Stimulated activated memory B cell treated with anti-CD40 and anti-IgM and Interleukin-4, amounts not matched to agents 10 μg/mL and 1 μg/mL and 100 μg/mL, for 72 hours (primary cell): ENCODE results near the gene GPR183.
A peak's percentile ranks its signal among the peaks of the same experiment; 100 is the strongest.

Experiments used
- ATAC-seq: fragments of 150-1000 bp; cut with Tn5 transposase; 2 replicates; pipeline ENCODE4 v1.10.0; 2021
- H3K27ac Mint-ChIP-seq: one replicate; pipeline ENCODE4 v1.8.0; 2022; ENCODE audit warnings: mild to moderate bottlenecking, mixed read lengths
- H3K27me3 Mint-ChIP-seq: one replicate; pipeline ENCODE4 v1.8.0; 2022; ENCODE audit warnings: mixed read lengths
- H3K36me3 Mint-ChIP-seq: one replicate; pipeline ENCODE4 v1.8.0; 2022; ENCODE audit warnings: mixed read lengths
- H3K4me1 Mint-ChIP-seq: one replicate; pipeline ENCODE4 v1.8.0; 2022; ENCODE audit warnings: mixed read lengths
- H3K4me3 Mint-ChIP-seq: one replicate; pipeline ENCODE4 v1.8.0; 2022; ENCODE audit warnings: mild to moderate bottlenecking, moderate library complexity, mixed read lengths
- H3K9me3 Mint-ChIP-seq: one replicate; pipeline ENCODE4 v1.8.0; 2022; ENCODE audit warnings: mixed read lengths

GPR183 gene

GRCh38 chr13:99345345-99345744, 38.1 kb upstream of the GPR183 start:
- Mint-ChIP-seq H3K4me3 (no peak overlapping the region), H3K9me3 (no peaks in the 10 kb centered on the region), H3K27me3 (no peaks in the 10 kb centered on the region), H3K4me1 (peaks cover 57% of the 10 kb centered on the region), H3K27ac (peak overlapping the region; percentile 11), H3K36me3 (peaks cover 71% of the 10 kb centered on the region)
- ATAC-seq: no peak

- no peaks in the 10 kb centered on the region for H3K9me3 Mint-ChIP-seq
- H3K36me3 Mint-ChIP-seq: peaks cover 72% of the 10 kb centered on the region
- H3K4me3 Mint-ChIP-seq: no peak overlapping the region
- no peaks in the 10 kb centered on the region for H3K27me3 Mint-ChIP-seq
- peaks cover 56% of the 10 kb centered on the region for H3K4me1 Mint-ChIP-seq
- H3K27ac Mint-ChIP-seq: peak overlapping the region; percentile 11
- ATAC-seq: no peak
These were observed 37.5 kb upstream of the GPR183 start for GRCh38 chr13:99344610-99345208.

GRCh38 chr13:99342723-99343315, 35.6 kb upstream of the GPR183 start:
- H3K27me3 Mint-ChIP-seq: no peaks in the 10 kb centered on the region
- H3K27ac Mint-ChIP-seq: no peak overlapping the region
- no peak for ATAC-seq
- H3K4me3 Mint-ChIP-seq: no peak overlapping the region
- peaks cover 55% of the 10 kb centered on the region for H3K36me3 Mint-ChIP-seq
- peaks cover 44% of the 10 kb centered on the region for H3K4me1 Mint-ChIP-seq
- no peaks in the 10 kb centered on the region for H3K9me3 Mint-ChIP-seq

- peaks cover 56% of the 10 kb centered on the region for H3K36me3 Mint-ChIP-seq
These were observed 34.9 kb upstream of the GPR183 start for GRCh38 chr13:99341969-99342722.

GRCh38 chr13:99340638-99341037, 33.4 kb upstream of the GPR183 start:
- no peak for ATAC-seq
- no peak overlapping the region for H3K4me3 Mint-ChIP-seq
- no peaks in the 10 kb centered on the region for H3K27me3 Mint-ChIP-seq
- peaks cover 57% of the 10 kb centered on the region for H3K36me3 Mint-ChIP-seq
- peaks cover 44% of the 10 kb centered on the region for H3K4me1 Mint-ChIP-seq
- no peaks in the 10 kb centered on the region for H3K9me3 Mint-ChIP-seq
- no peak overlapping the region for H3K27ac Mint-ChIP-seq

More at GRCh38 chr13:99341969-99342722, 34.9 kb upstream of the GPR183 start:
- Mint-ChIP-seq H3K9me3 (no peaks in the 10 kb centered on the region), H3K4me1 (peaks cover 44% of the 10 kb centered on the region), H3K27ac (peak overlapping the region; percentile 1), H3K4me3 (no peak overlapping the region), H3K27me3 (no peaks in the 10 kb centered on the region)
- no peak for ATAC-seq

- H3K27me3 Mint-ChIP-seq: no peaks in the 10 kb centered on the region
- peaks cover 48% of the 10 kb centered on the region for H3K4me1 Mint-ChIP-seq
- no peak overlapping the region for H3K27ac Mint-ChIP-seq
- no peak overlapping the region for H3K4me3 Mint-ChIP-seq
- no peak for ATAC-seq
- H3K36me3 Mint-ChIP-seq: peaks cover 54% of the 10 kb centered on the region
- H3K9me3 Mint-ChIP-seq: no peaks in the 10 kb centered on the region
These were observed 32.7 kb upstream of the GPR183 start for GRCh38 chr13:99339736-99340397.

- Mint-ChIP-seq H3K4me1 (peaks cover 52% of the 10 kb centered on the region), H3K27me3 (no peaks in the 10 kb centered on the region), H3K4me3 (no peak overlapping the region), H3K9me3 (no peaks in the 10 kb centered on the region), H3K36me3 (peaks cover 50% of the 10 kb centered on the region), H3K27ac (peak overlapping the region; percentile 2)
- no peak for ATAC-seq
These were observed 32.1 kb upstream of the GPR183 start for GRCh38 chr13:99339230-99339721.

GRCh38 chr13:99335603-99336002, 28.4 kb upstream of the GPR183 start:
- Mint-ChIP-seq H3K27ac (peak overlapping the region; percentile 60), H3K36me3 (peaks cover 27% of the 10 kb centered on the region), H3K4me3 (no peak overlapping the region), H3K4me1 (peaks cover 65% of the 10 kb centered on the region), H3K9me3 (no peaks in the 10 kb centered on the region), H3K27me3 (no peaks in the 10 kb centered on the region)
- peak; percentile 91 for ATAC-seq

- Mint-ChIP-seq H3K36me3 (peaks cover 22% of the 10 kb centered on the region), H3K4me3 (no peak overlapping the region), H3K4me1 (peaks cover 65% of the 10 kb centered on the region), H3K9me3 (no peaks in the 10 kb centered on the region), H3K27me3 (no peaks in the 10 kb centered on the region), H3K27ac (peak overlapping the region; percentile 60)
- no peak for ATAC-seq
These were observed 27.9 kb upstream of the GPR183 start for GRCh38 chr13:99335087-99335486.

- H3K4me1 Mint-ChIP-seq: peaks cover 70% of the 10 kb centered on the region
These were observed 27.0 kb upstream of the GPR183 start for GRCh38 chr13:99334221-99334620.

GRCh38 chr13:99332456-99332855, 25.3 kb upstream of the GPR183 start:
- H3K4me1 Mint-ChIP-seq: peaks cover 64% of the 10 kb centered on the region
- no peak for ATAC-seq
- H3K36me3 Mint-ChIP-seq: peaks cover 30% of the 10 kb centered on the region
- no peak overlapping the region for H3K27ac Mint-ChIP-seq
- H3K27me3 Mint-ChIP-seq: no peaks in the 10 kb centered on the region
- H3K9me3 Mint-ChIP-seq: no peaks in the 10 kb centered on the region
- H3K4me3 Mint-ChIP-seq: no peak overlapping the region

More at GRCh38 chr13:99334221-99334620, 27.0 kb upstream of the GPR183 start:
- H3K27ac Mint-ChIP-seq: no peak overlapping the region
- H3K4me3 Mint-ChIP-seq: no peak overlapping the region
- ATAC-seq: no peak
- H3K36me3 Mint-ChIP-seq: peaks cover 30% of the 10 kb centered on the region
- no peaks in the 10 kb centered on the region for H3K27me3 Mint-ChIP-seq
- no peaks in the 10 kb centered on the region for H3K9me3 Mint-ChIP-seq

- Mint-ChIP-seq H3K36me3 (peaks cover 32% of the 10 kb centered on the region), H3K4me1 (peaks cover 64% of the 10 kb centered on the region), H3K4me3 (no peak overlapping the region), H3K9me3 (no peaks in the 10 kb centered on the region), H3K27ac (no peak overlapping the region), H3K27me3 (no peaks in the 10 kb centered on the region)
- peak; percentile 74 for ATAC-seq
These were observed 24.7 kb upstream of the GPR183 start for GRCh38 chr13:99331881-99332293.

GRCh38 chr13:99330942-99331341, 23.7 kb upstream of the GPR183 start:
- ATAC-seq: no peak

GRCh38 chr13:99329477-99329876, 22.3 kb upstream of the GPR183 start:
- Mint-ChIP-seq H3K4me3 (no peak overlapping the region), H3K36me3 (peaks cover 31% of the 10 kb centered on the region), H3K27ac (no peak overlapping the region), H3K4me1 (peaks cover 57% of the 10 kb centered on the region), H3K9me3 (no peaks in the 10 kb centered on the region), H3K27me3 (no peaks in the 10 kb centered on the region)
- ATAC-seq: no peak

More at GRCh38 chr13:99330942-99331341, 23.7 kb upstream of the GPR183 start:
- Mint-ChIP-seq H3K27me3 (no peaks in the 10 kb centered on the region), H3K4me3 (no peak overlapping the region), H3K27ac (no peak overlapping the region), H3K4me1 (peaks cover 62% of the 10 kb centered on the region), H3K36me3 (peaks cover 26% of the 10 kb centered on the region), H3K9me3 (no peaks in the 10 kb centered on the region)

GRCh38 chr13:99327761-99328160, 20.6 kb upstream of the GPR183 start:
- Mint-ChIP-seq H3K4me1 (peaks cover 67% of the 10 kb centered on the region), H3K9me3 (no peaks in the 10 kb centered on the region), H3K36me3 (peaks cover 31% of the 10 kb centered on the region), H3K27me3 (no peaks in the 10 kb centered on the region), H3K27ac (no peak overlapping the region), H3K4me3 (no peak overlapping the region)
- ATAC-seq: no peak
